Left kidney (tissue), 2 donors: ENCODE measurements around the gene ERBB4. TPM values are rescaled to one million over a fixed set of nuclear protein-coding genes. Genes with fewer than 3 reads are reported as not detected.
"Not testable (repeated sequence)": the region's sequence is repeated elsewhere in the genome, so short reads cannot be mapped to it uniquely, and the experiment has no call there.

Experiments
- DNase-seq: peaks from one replicate; pipeline ENCODE4 v3.0.0-alpha.2; 2013
- polyA plus RNA-seq: library from polyadenylated mRNA; unstranded; fragments of 120-200 nt; gene quantifications from one replicate; pipeline ENCODE4 v1.2.1, GENCODE V29; 2013; ENCODE audit not compliant: insufficient read length

The ERBB4 gene
- polyA plus RNA-seq, 1 donor, result 58.8 TPM

- DNase-seq, result no peak
Observed at GRCh38 chr2:212076456-212076855, 462.1 kb downstream of the ERBB4 start.

GRCh38 chr2:212073360-212073759, 465.2 kb downstream of the ERBB4 start:
- DNase-seq, result no peak

- no peak for DNase-seq
Observed at GRCh38 chr2:212066546-212066945, 472.1 kb downstream of the ERBB4 start.

GRCh38 chr2:212064318-212064717, 474.3 kb downstream of the ERBB4 start:
- no peak for DNase-seq

GRCh38 chr2:212052412-212053159, 486.0 kb downstream of the ERBB4 start:
- DNase-seq, result no peak

- DNase-seq, result no peak
Observed at GRCh38 chr2:212050871-212051270, 487.7 kb downstream of the ERBB4 start.

GRCh38 chr2:212042562-212042961, 496.0 kb downstream of the ERBB4 start:
- DNase-seq, result no peak

- no peak for DNase-seq
Observed at GRCh38 chr2:212037062-212037461, 501.5 kb downstream of the ERBB4 start.

- DNase-seq, result no peak
Observed at GRCh38 chr2:212034841-212035585, 503.6 kb downstream of the ERBB4 start.

- no peak for DNase-seq
Observed at GRCh38 chr2:212033888-212034287, 504.7 kb downstream of the ERBB4 start.

- DNase-seq, result no peak
Observed at GRCh38 chr2:212032536-212033219, 505.9 kb downstream of the ERBB4 start.

GRCh38 chr2:212032032-212032431, 506.6 kb downstream of the ERBB4 start:
- DNase-seq, result no peak

GRCh38 chr2:212030709-212031108, 507.9 kb downstream of the ERBB4 start:
- DNase-seq, result peak; percentile 1

GRCh38 chr2:212028798-212029394, 509.7 kb downstream of the ERBB4 start:
- no peak for DNase-seq

GRCh38 chr2:212027681-212028628, 510.6 kb downstream of the ERBB4 start:
- DNase-seq, result no peak

- DNase-seq, result no peak
Observed at GRCh38 chr2:212024040-212024439, 514.6 kb downstream of the ERBB4 start.

GRCh38 chr2:212022966-212023365, 515.6 kb downstream of the ERBB4 start:
- DNase-seq, result no peak

GRCh38 chr2:212021947-212022346, 516.7 kb downstream of the ERBB4 start:
- no peak for DNase-seq

GRCh38 chr2:212015588-212015987, 523.0 kb downstream of the ERBB4 start:
- no peak for DNase-seq

- no peak for DNase-seq
Observed at GRCh38 chr2:212013626-212014025, 525.0 kb downstream of the ERBB4 start.

GRCh38 chr2:212010305-212010704, 528.3 kb downstream of the ERBB4 start:
- not testable (repeated sequence) for DNase-seq
